Upper lobe of left lung (tissue), 6 donors: ENCODE results near the gene EML1. TPM values are rescaled to one million over a fixed set of nuclear protein-coding genes. Genes with fewer than 3 reads are reported as not detected.

Source experiments
- ATAC-seq, 2 donors: fragments of 200-7000 bp; cut with Tn5 transposase; one replicate each; pipeline ENCODE4 v1.9.1; 2022; ENCODE audit warnings: mild to moderate bottlenecking in 2 of 2, moderate library complexity in 2 of 2; ENCODE audit not compliant: low FRiP score in 2 of 2
- DNase-seq, 2 donors: peaks; one replicate each; pipeline ENCODE4 v3.0.0-alpha.2; 2019 to 2020
- H3K27ac ChIP-seq, 4 donors: fragments of 200-600 bp; sonication (generic); one replicate each; pipeline ENCODE4 v1.5.1; 2016 to 2019
- H3K27me3 ChIP-seq, 4 donors: fragments of 200-600 bp; sonication (generic); one replicate each; pipeline ENCODE4 v1.5.1; 2017 to 2019
- H3K36me3 ChIP-seq, 4 donors: fragments of 200-600 bp; sonication (generic); one replicate each; pipeline ENCODE4 v1.5.1; 2016 to 2019
- H3K4me1 ChIP-seq, 4 donors: fragments of 200-600 bp; sonication (generic); one replicate each; pipeline ENCODE4 v1.5.1; 2018 to 2019
- H3K4me3 ChIP-seq, 4 donors: fragments of 200-600 bp; sonication (generic); one replicate each; pipeline ENCODE4 v1.5.1; 2017 to 2019; ENCODE audit warnings: mild to moderate bottlenecking in 2 of 4, moderate library complexity in 1 of 4
- H3K9me3 ChIP-seq, 4 donors: fragments of 200-600 bp; sonication (generic); one replicate each; pipeline ENCODE4 v1.5.1; 2018 to 2019
- CTCF ChIP-seq, 6 experiments: fragments of 450-650 bp in 4 of 6; fragments of 200-600 bp in 2 of 6; sonication (generic) in 2 of 6; IDR thresholded peaks; one replicate each; pipeline ENCODE4 v1.5.1; 2016 to 2019; ENCODE audit warnings: antibody characterized with exemption in 6 of 6
- EP300 ChIP-seq, 4 donors: sonication (generic); formaldehyde crosslinking; IDR thresholded peaks; one replicate each; pipeline ENCODE4 v1.5.1; 2017; ENCODE audit warnings: antibody characterized with exemption in 4 of 4, control low read depth in 2 of 4
- POLR2A ChIP-seq, 4 donors: fragments of 450-650 bp; IDR thresholded peaks; one replicate each; pipeline ENCODE4 v1.5.1; 2016 to 2017; ENCODE audit warnings: antibody characterized with exemption in 4 of 4, mild to moderate bottlenecking in 2 of 4
- POLR2AphosphoS5 ChIP-seq, 2 donors: sonication (generic); formaldehyde crosslinking; IDR thresholded peaks; one replicate each; pipeline ENCODE4 v1.5.1; 2017; ENCODE audit warnings: antibody characterized with exemption in 2 of 2
- WGBS, 2 donors: methylation state at CpG; one replicate each; pipeline ENCODE4 v1.1.5; 2017 to 2018; 5-methylcytosine and 5-hydroxymethylcytosine counted together
- total RNA-seq, 6 donors: library from RNA; depleted of rRNA in 4 of 6; stranded (reverse); fragments of >200 nt in 4 of 6; gene quantifications; one replicate each; pipeline versions ENCODE4 v1.1.0 to v1.2.1, GENCODE V29; 2016 to 2021
- donor health status: DM: no; HTN: no; CAD: no; lungs with moderate emphysema.
- donor health status: DM: no; HTN: yes; CAD: no; lungs with severe emphysema.

The EML1 gene
- total RNA-seq, 6 donors from 2014 or later = 22.2 to 55.5 (median 36.4) TPM

GRCh38 chr14:99921425-99921824, 128.2 kb downstream of the EML1 start:
- peaks cover 0 to 67% (median 13%) of the 10 kb centered on the region in 4 donors for H3K36me3 ChIP-seq
- no peak for ATAC-seq
- DNase-seq = no peak
- H3K9me3 ChIP-seq = no peaks in the 10 kb centered on the region
- TF ChIP-seq POLR2A (IDR thresholded peaks at IDR 0.05) (no peak), EP300 (IDR thresholded peaks at IDR 0.05) (no peak), POLR2AphosphoS5 (IDR thresholded peaks at IDR 0.05) (no peak), CTCF (IDR thresholded peaks at IDR 0.05) (no peak)
- no peaks in the 10 kb centered on the region for H3K27me3 ChIP-seq
- H3K27ac ChIP-seq = no peak overlapping the region
- WGBS, 2 donors = 90 to 93% methylated on average over 4 of the region's 4 CpGs
- H3K4me1 ChIP-seq = no peaks in the 10 kb centered on the region
- no peak overlapping the region for H3K4me3 ChIP-seq

GRCh38 chr14:99924379-99924778, 131.2 kb downstream of the EML1 start:
- 79 to 84% methylated on average over 1 of the region's 1 CpG for WGBS, 2 donors
- Histone ChIP-seq H3K27ac (no peak overlapping the region), H3K9me3 (no peaks in the 10 kb centered on the region), H3K4me3 (no peak overlapping the region), H3K4me1 (no peaks in the 10 kb centered on the region), H3K36me3 (peaks cover 0 to 47% (median 7%) of the 10 kb centered on the region in 4 donors), H3K27me3 (no peaks in the 10 kb centered on the region)
- ATAC-seq (no peak), DNase-seq (no peak)
- TF ChIP-seq POLR2A (IDR thresholded peaks at IDR 0.05) (no peak), CTCF (IDR thresholded peaks at IDR 0.05) (no peak), POLR2AphosphoS5 (IDR thresholded peaks at IDR 0.05) (no peak), EP300 (IDR thresholded peaks at IDR 0.05) (no peak)

GRCh38 chr14:99925471-99925870, 132.3 kb downstream of the EML1 start:
- peaks cover 0 to 43% (median 4%) of the 10 kb centered on the region in 4 donors for H3K36me3 ChIP-seq
- H3K4me1 ChIP-seq = no peaks in the 10 kb centered on the region
- H3K27ac ChIP-seq = no peak overlapping the region
- ATAC-seq (no peak), DNase-seq (no peak)
- 98% methylated on average over 7 of the region's 7 CpGs for WGBS, 2 donors
- H3K4me3 ChIP-seq = no peak overlapping the region
- H3K9me3 ChIP-seq = no peaks in the 10 kb centered on the region
- TF ChIP-seq EP300 (IDR thresholded peaks at IDR 0.05) (no peak), POLR2AphosphoS5 (IDR thresholded peaks at IDR 0.05) (no peak)
- H3K27me3 ChIP-seq = no peaks in the 10 kb centered on the region

- no peak overlapping the region for H3K27ac ChIP-seq
- H3K9me3 ChIP-seq = no peaks in the 10 kb centered on the region
- WGBS, 2 donors = 91 to 95% methylated on average over 5 of the region's 5 CpGs
- H3K4me1 ChIP-seq = no peaks in the 10 kb centered on the region
- H3K4me3 ChIP-seq = no peak overlapping the region
- peaks cover 0 to 28% (median 2%) of the 10 kb centered on the region in 4 donors for H3K36me3 ChIP-seq
- H3K27me3 ChIP-seq = no peaks in the 10 kb centered on the region
- TF ChIP-seq POLR2AphosphoS5 (IDR thresholded peaks at IDR 0.05) (no peak), EP300 (IDR thresholded peaks at IDR 0.05) (no peak), POLR2A (IDR thresholded peaks at IDR 0.05) (no peak), CTCF (IDR thresholded peaks at IDR 0.05) (no peak)
- ATAC-seq (no peak), DNase-seq (no peak)
Observed at GRCh38 chr14:99928963-99929362, 135.8 kb downstream of the EML1 start.

- no peaks in the 10 kb centered on the region for H3K27me3 ChIP-seq
- H3K36me3 ChIP-seq = peaks cover 0 to 26% (median 2%) of the 10 kb centered on the region in 4 donors
- H3K4me1 ChIP-seq = no peaks in the 10 kb centered on the region
- TF ChIP-seq POLR2A (IDR thresholded peaks at IDR 0.05) = no peak
- no peak for TF ChIP-seq EP300 (IDR thresholded peaks at IDR 0.05)
- TF ChIP-seq POLR2AphosphoS5 (IDR thresholded peaks at IDR 0.05) = no peak
- TF ChIP-seq CTCF (IDR thresholded peaks at IDR 0.05) = no peak
- WGBS, 2 donors = 90 to 98% methylated on average over 6 of the region's 6 CpGs
- no peak overlapping the region for H3K27ac ChIP-seq
- no peak overlapping the region for H3K4me3 ChIP-seq
- DNase-seq (no peak), ATAC-seq (no peak)
- no peaks in the 10 kb centered on the region for H3K9me3 ChIP-seq
Observed at GRCh38 chr14:99929601-99930000, 136.4 kb downstream of the EML1 start.
